Ascending aorta (tissue), 2 donors: ENCODE results near the gene PHLDB2. TPM values are rescaled to one million over a fixed set of nuclear protein-coding genes. Genes with fewer than 3 reads are reported as not detected.

ENCODE experiments used
- DNase-seq, 2 donors: peaks; one replicate each; pipeline ENCODE4 v3.0.0-alpha.2; 2019; ENCODE audit warnings: low spot score in 2 of 2
- H3K27ac ChIP-seq, 2 donors: fragments of 200-600 bp; sonication (generic); one replicate each; pipeline ENCODE4 v1.5.1; 2016 to 2017; ENCODE audit warnings: mild to moderate bottlenecking in 1 of 2
- H3K27me3 ChIP-seq: fragments of 200-600 bp; sonication (generic); one replicate; pipeline ENCODE4 v1.5.1; 2017
- H3K36me3 ChIP-seq, 2 donors: fragments of 200-600 bp; sonication (generic); one replicate each; pipeline ENCODE4 v1.5.1; 2016
- H3K4me1 ChIP-seq, 2 donors: fragments of 200-600 bp; sonication (generic); one replicate each; pipeline ENCODE4 v1.5.1; 2016 to 2017; ENCODE audit warnings: mild to moderate bottlenecking in 1 of 2
- H3K4me3 ChIP-seq, 2 donors: fragments of 200-600 bp; sonication (generic); one replicate each; pipeline ENCODE4 v1.5.1; 2016 to 2017; ENCODE audit warnings: mild to moderate bottlenecking in 1 of 2
- H3K9me3 ChIP-seq, 2 donors: fragments of 200-600 bp; sonication (generic); one replicate each; pipeline ENCODE4 v1.5.1; 2016
- intact Hi-C: fragments of 100-400 bp; cut with DNase I; formaldehyde crosslinking; loops from one replicate; pipeline ENCODE4 v1.15.1; 2023
- total RNA-seq: library from RNA; depleted of rRNA; stranded (reverse); fragments of >200 nt; gene quantifications from one replicate; pipeline ENCODE4 v1.1.0, GENCODE V29; 2016
- TF ChIP-seq, protein P1 (sequence below), 3 experiments: fragments of 200-600 bp in 2 of 3; fragments of 450-650 bp in 1 of 3; sonication (generic) in 2 of 3; IDR thresholded peaks; one replicate each; pipeline ENCODE4 v1.5.1; 2016 to 2019; ENCODE audit warnings: antibody characterized with exemption in 3 of 3, mild to moderate bottlenecking in 1 of 3, moderate library complexity in 1 of 3

PHLDB2 gene
- total RNA-seq, 1 donor from 2014 or later: 58.6 TPM

- Histone ChIP-seq H3K36me3 (peaks cover 18 to 41% of the 10 kb centered on the region in 2 donors), H3K27ac (no peak overlapping the region), H3K4me3 (no peak overlapping the region), H3K27me3 (no peaks in the 10 kb centered on the region), H3K4me1 (no peaks in the 10 kb centered on the region), H3K9me3 (no peaks in the 10 kb centered on the region)
- intact Hi-C loops: loop anchor here (2.0 kb wide), 1 partner anchor 24 kb away; no protein-coding TSS in a partner anchor
- DNase-seq: no peak
- TF ChIP-seq, protein P1, sequence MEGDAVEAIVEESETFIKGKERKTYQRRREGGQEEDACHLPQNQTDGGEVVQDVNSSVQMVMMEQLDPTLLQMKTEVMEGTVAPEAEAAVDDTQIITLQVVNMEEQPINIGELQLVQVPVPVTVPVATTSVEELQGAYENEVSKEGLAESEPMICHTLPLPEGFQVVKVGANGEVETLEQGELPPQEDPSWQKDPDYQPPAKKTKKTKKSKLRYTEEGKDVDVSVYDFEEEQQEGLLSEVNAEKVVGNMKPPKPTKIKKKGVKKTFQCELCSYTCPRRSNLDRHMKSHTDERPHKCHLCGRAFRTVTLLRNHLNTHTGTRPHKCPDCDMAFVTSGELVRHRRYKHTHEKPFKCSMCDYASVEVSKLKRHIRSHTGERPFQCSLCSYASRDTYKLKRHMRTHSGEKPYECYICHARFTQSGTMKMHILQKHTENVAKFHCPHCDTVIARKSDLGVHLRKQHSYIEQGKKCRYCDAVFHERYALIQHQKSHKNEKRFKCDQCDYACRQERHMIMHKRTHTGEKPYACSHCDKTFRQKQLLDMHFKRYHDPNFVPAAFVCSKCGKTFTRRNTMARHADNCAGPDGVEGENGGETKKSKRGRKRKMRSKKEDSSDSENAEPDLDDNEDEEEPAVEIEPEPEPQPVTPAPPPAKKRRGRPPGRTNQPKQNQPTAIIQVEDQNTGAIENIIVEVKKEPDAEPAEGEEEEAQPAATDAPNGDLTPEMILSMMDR (IDR thresholded peaks at IDR 0.05): peak; percentile 44 to 66 (median 50)
These were observed 130.1 kb downstream of the PHLDB2 start for GRCh38 chr3:111989061-111989678.

DNA sequence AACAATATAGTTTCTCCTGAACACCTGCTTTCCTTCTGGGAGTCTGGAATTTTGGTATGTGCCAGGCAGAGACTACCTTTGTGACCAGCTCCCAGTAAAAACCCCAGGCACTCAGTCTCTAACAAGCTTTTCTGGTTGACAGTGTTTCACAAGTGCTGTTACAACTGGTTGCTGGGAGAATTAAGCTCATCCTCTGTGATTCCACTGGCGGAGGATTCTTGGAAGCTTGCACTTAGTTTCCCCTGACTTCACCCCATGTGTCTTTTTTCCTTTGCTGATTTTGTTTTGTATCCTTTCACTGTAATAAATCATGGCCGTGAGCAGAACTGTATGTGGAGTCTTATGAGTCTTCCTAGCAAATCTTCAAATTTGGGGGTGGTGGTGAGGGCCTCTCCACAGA lies 134.0 kb downstream of the PHLDB2 start:
- H3K4me3 ChIP-seq: no peak overlapping the region
- H3K4me1 ChIP-seq: no peaks in the 10 kb centered on the region
- peaks cover 11 to 27% of the 10 kb centered on the region in 2 donors for H3K36me3 ChIP-seq
- no peak for DNase-seq
- H3K27ac ChIP-seq: no peak overlapping the region
- no peaks in the 10 kb centered on the region for H3K9me3 ChIP-seq
- no peaks in the 10 kb centered on the region for H3K27me3 ChIP-seq
- TF ChIP-seq, protein P1 (IDR thresholded peaks at IDR 0.05): no peak
- intact Hi-C loops: no loop called here

- no peaks in the 10 kb centered on the region for H3K9me3 ChIP-seq
- intact Hi-C loops: no loop called here
These were observed 139.8 kb downstream of the PHLDB2 start, which contains the start of gene TAGLN3 for GRCh38 chr3:111998636-111999483. TAGLN3 (plus strand) TSS chr3:111998922; CDS start chr3:111999423, 501 bp downstream.

DNA sequence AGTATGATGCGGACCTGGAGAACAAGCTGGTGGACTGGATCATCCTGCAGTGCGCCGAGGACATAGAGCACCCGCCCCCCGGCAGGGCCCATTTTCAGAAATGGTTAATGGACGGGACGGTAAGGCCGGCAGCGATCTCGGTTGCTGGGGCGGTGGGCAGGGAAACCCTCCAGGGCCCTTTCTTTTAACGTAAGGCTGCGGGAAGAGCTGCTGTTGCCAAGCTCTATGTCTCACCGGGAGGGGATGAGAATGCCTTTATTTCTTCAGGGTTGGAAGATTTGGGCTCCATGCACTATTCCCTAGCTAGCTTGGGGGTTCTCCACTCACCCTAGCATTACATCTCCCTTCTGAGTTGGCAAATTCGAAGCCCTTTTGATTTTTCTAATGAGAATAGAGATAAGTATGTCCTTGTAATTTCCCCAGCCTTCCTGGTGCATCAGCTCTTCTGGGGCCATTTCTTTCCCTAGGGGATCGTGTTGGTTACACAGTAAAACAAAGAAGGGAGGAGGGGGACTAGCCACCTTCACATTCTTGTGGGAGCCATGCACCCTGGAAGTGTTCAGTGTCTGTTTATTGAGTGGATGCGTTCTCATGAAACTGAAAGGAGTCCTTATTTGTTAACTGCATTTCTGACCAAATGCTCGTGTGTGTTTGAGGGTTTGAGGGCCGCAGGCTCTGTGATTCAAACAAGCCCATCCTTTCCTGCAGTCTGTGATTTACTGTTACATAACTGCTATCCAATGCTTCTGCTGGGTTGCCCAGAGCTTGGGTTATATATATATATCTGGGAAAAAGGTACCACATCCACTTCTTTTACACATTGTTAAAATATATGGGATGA lies 140.6 kb downstream of the PHLDB2 start:
- DNase-seq: no peak
- no peaks in the 10 kb centered on the region for H3K36me3 ChIP-seq
- peak overlapping the region; percentile 24 to 55 for H3K4me3 ChIP-seq
- H3K27ac ChIP-seq: no peak overlapping the region
- H3K4me1 ChIP-seq: peaks cover 0 to 5% of the 10 kb centered on the region in 2 donors
- H3K9me3 ChIP-seq: no peaks in the 10 kb centered on the region
- no peaks in the 10 kb centered on the region for H3K27me3 ChIP-seq
- intact Hi-C loops: no loop called here
- TF ChIP-seq, protein P1 (IDR thresholded peaks at IDR 0.05): no peak

More at GRCh38 chr3:111998636-111999483, 139.8 kb downstream of the PHLDB2 start, which contains the start of gene TAGLN3:
- Histone ChIP-seq H3K27me3 (no peaks in the 10 kb centered on the region), H3K4me1 (peaks cover 0 to 5% of the 10 kb centered on the region in 2 donors), H3K27ac (no peak within 1 kb of the TSS), H3K4me3 (peak within 1 kb of the TSS; percentile 24 to 55), H3K36me3 (no peaks in the 10 kb centered on the region)
- TF ChIP-seq, protein P1 (IDR thresholded peaks at IDR 0.05): no peak
- DNase-seq: no peak

GRCh38 chr3:112000367-112000771 lies 141.3 kb downstream of the PHLDB2 start:
- H3K4me3 ChIP-seq: no peak overlapping the region
- no peaks in the 10 kb centered on the region for H3K9me3 ChIP-seq
- TF ChIP-seq, protein P1 (IDR thresholded peaks at IDR 0.05): no peak
- intact Hi-C loops: no loop called here
- H3K27ac ChIP-seq: no peak overlapping the region
- peaks cover 0 to 5% of the 10 kb centered on the region in 2 donors for H3K4me1 ChIP-seq
- H3K36me3 ChIP-seq: no peaks in the 10 kb centered on the region
- no peak for DNase-seq
- no peaks in the 10 kb centered on the region for H3K27me3 ChIP-seq
